GM23338 (cell line): Measurements from ENCODE around the gene SPX. TPM values are rescaled to one million over a fixed set of nuclear protein-coding genes. Genes with fewer than 3 reads are reported as not detected.

Source experiments
- ATAC-seq: fragments of 200-7000 bp; cut with Tn5 transposase; 3 replicates; pipeline ENCODE4 v1.9.1; 2020
- DNase-seq: peaks from one replicate; pipeline ENCODE4 v3.0.0-alpha.2; 2015; ENCODE audit warnings: low spot score
- H2AFZ ChIP-seq: fragments of 200-600 bp; sonication (generic); 2 replicates; pipeline ENCODE4 v1.8.0; 2016; ENCODE audit warnings: antibody characterized with exemption, mild to moderate bottlenecking, moderate library complexity
- H3F3A ChIP-seq: fragments of 200-600 bp; sonication (generic); replicated peaks from 2 replicates; pipeline ENCODE4 v1.8.0; 2017; ENCODE audit warnings: antibody characterized with exemption, mixed run types, low read depth
- H3K27ac ChIP-seq: fragments of 200-600 bp; sonication (generic); 2 replicates; pipeline ENCODE4 v1.6.1; 2016; ENCODE audit warnings: low read depth
- H3K27me3 ChIP-seq: fragments of 200-600 bp; sonication (generic); 2 replicates; pipeline ENCODE4 v1.8.0; 2016; ENCODE audit warnings: mild to moderate bottlenecking, mixed run types, moderate library complexity; ENCODE audit not compliant: insufficient read depth
- H3K36me3 ChIP-seq: fragments of 200-600 bp; sonication (generic); 2 replicates; pipeline ENCODE4 v1.8.0; 2016; ENCODE audit warnings: mild to moderate bottlenecking; ENCODE audit not compliant: insufficient read depth
- H3K4me1 ChIP-seq: fragments of 200-600 bp; sonication (generic); 2 replicates; pipeline ENCODE4 v1.8.0; 2016; ENCODE audit warnings: mild to moderate bottlenecking, moderate library complexity; ENCODE audit not compliant: insufficient read depth
- H3K4me2 ChIP-seq: fragments of 200-600 bp; sonication (generic); 2 replicates; pipeline ENCODE4 v1.7.1; 2017; ENCODE audit warnings: mixed run types
- H3K4me3 ChIP-seq: fragments of 200-600 bp; sonication (generic); 2 replicates; pipeline ENCODE4 v1.6.1; 2016; ENCODE audit warnings: mixed run types
- H3K79me2 ChIP-seq: fragments of 200-600 bp; sonication (generic); replicated peaks from 2 replicates; pipeline ENCODE4 v1.8.0; 2017; ENCODE audit warnings: mild to moderate bottlenecking; ENCODE audit not compliant: insufficient read depth
- H3K9me2 ChIP-seq: fragments of 200-600 bp; sonication (generic); 2 replicates; pipeline ENCODE4 v1.8.0; 2017; ENCODE audit not compliant: insufficient read depth
- H4K20me1 ChIP-seq: fragments of 200-600 bp; sonication (generic); replicated peaks from 2 replicates; pipeline ENCODE4 v1.8.0; 2017; ENCODE audit warnings: mild to moderate bottlenecking; ENCODE audit not compliant: insufficient read depth
- H3K27ac Mint-ChIP-seq: 2 replicates; pipeline ENCODE4 v1.8.0; 2020; ENCODE audit warnings: inconsistent platforms, mild to moderate bottlenecking, moderate library complexity, mixed read lengths
- H3K27me3 Mint-ChIP-seq: 3 replicates; pipeline ENCODE4 v1.8.0; 2022; ENCODE audit warnings: low read depth, mild to moderate bottlenecking, moderate library complexity, mixed read lengths, inconsistent platforms; ENCODE audit not compliant: insufficient read depth, poor library complexity
- H3K36me3 Mint-ChIP-seq: 3 replicates; pipeline ENCODE4 v1.8.0; 2021; ENCODE audit warnings: low read depth, mild to moderate bottlenecking, inconsistent platforms, moderate library complexity, mixed read lengths
- H3K4me1 Mint-ChIP-seq: 3 replicates; pipeline ENCODE4 v1.8.0; 2020; ENCODE audit warnings: mild to moderate bottlenecking, inconsistent platforms, mixed read lengths
- H3K4me3 Mint-ChIP-seq: 3 replicates; pipeline ENCODE4 v1.8.0; 2021; ENCODE audit warnings: moderate library complexity, mild to moderate bottlenecking, inconsistent platforms, mixed read lengths
- H3K9me3 Mint-ChIP-seq: 3 replicates; pipeline ENCODE4 v1.8.0; 2020; ENCODE audit warnings: moderate library complexity, mild to moderate bottlenecking, inconsistent platforms, mixed read lengths
- POLR2AphosphoS5 ChIP-seq: IDR thresholded peaks from 2 replicates; pipeline ENCODE4 v1.6.1; 2016; ENCODE audit warnings: antibody characterized with exemption, low read depth
- ZNF331 ChIP-seq: fragments of 250-450 bp; sonication (Bioruptor Pico); IDR thresholded peaks from 2 replicates; pipeline ENCODE4 v1.5.0; 2020; ENCODE audit warnings: low read depth, mild to moderate bottlenecking, moderate library complexity
- polyA plus RNA-seq: library from polyadenylated mRNA; unstranded; fragments of >200 nt; fragmentation: Nextera tagmentation; extraction: Ambion mirVana; gene quantifications from 2 replicates; pipeline ENCODE4 v1.2.1, GENCODE V29; 2016
- total RNA-seq: library from RNA; depleted of rRNA; stranded (reverse); fragments of >200 nt; shearing (Covaris generic); gene quantifications from 2 replicates; pipeline ENCODE4 v1.2.3, GENCODE V29; 2014; rRNA removed

The SPX gene
- total and polyA plus RNA-seq, 2 experiments from 2014 or later, result 1.3 TPM

DNA sequence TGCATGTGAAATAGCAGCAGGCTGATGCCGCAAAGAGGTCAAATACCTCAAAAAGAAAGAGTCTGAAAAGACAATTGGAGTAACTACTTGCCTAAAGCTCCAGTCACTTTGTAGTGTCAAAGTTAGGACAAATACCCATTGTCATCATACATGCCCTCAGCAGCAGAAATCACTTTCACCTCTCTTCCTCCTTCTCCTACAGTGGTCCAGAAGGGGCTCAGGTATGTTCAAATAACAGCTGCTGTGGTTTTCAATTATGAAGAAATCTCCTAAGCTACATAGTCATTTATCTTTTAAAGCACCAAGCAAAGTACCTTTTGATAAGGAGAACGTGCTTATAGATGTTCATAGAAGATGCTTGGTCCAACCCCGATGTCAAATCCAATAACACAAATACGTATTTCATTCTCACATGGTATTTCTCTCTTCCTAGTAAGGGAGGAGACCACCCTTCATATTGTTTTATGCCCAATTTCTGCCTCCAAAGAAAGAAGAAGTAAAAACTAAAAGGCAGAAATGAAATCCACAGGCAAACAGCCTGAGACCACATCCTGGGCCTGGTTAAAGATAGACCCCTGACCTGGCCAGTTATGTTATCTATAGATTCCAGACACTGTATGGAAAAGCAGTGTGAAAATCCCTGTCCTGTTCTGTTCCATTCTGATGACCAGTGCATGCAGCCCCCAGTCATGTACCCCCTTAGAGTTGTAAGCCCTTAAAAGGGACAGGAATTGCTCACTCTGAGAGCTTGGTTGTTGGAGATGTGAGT is 54.8 kb downstream of the SPX start:
- DNase-seq (no peak), ATAC-seq (no peak)
- Mint-ChIP-seq H3K9me3 (no peaks in the 10 kb centered on the region), H3K27me3 (no peaks in the 10 kb centered on the region), H3K4me3 (no peak overlapping the region), H3K4me1 (peaks cover 3% of the 10 kb centered on the region; the same call in 1 of the 3 replicates), H3K27ac (no peak overlapping the region), H3K36me3 (no peaks in the 10 kb centered on the region)
- no peaks in the 10 kb centered on the region for H4K20me1 ChIP-seq
- TF ChIP-seq ZNF331 (CRISPR knock-in tag) (no peak), POLR2AphosphoS5 (no peak)
- H3K27ac ChIP-seq, result no peak overlapping the region
- H3F3A ChIP-seq, result no peaks in the 10 kb centered on the region
- no peak overlapping the region for H3K4me2 ChIP-seq
- no peaks in the 10 kb centered on the region for H3K79me2 ChIP-seq
- H3K9me2 ChIP-seq, result no peaks in the 10 kb centered on the region; the same call in 1 of the 2 replicates
- H2AFZ ChIP-seq, result no peak overlapping the region
- H3K36me3 ChIP-seq, result no peaks in the 10 kb centered on the region
- no peaks in the 10 kb centered on the region for H3K27me3 ChIP-seq
- H3K4me1 ChIP-seq, result no peaks in the 10 kb centered on the region
- no peak overlapping the region for H3K4me3 ChIP-seq

Other genes starting within 250 kb of the SPX start
- 10.8 and 25.2 TPM in 2 replicates for gene SLCO1A2, start 191.4 kb upstream of the SPX start, total RNA-seq
- gene SLCO1A2, start 191.4 kb upstream of the SPX start, polyA plus RNA-seq, result 9.7 and 10.2 TPM in 2 replicates
- gene IAPP, start 153.4 kb upstream of the SPX start, total RNA-seq, result not detected in 2 replicates
- 0.10 and 0.32 TPM in 2 replicates for gene IAPP, start 153.4 kb upstream of the SPX start, polyA plus RNA-seq
- 3.9 and 8.7 TPM in 2 replicates for gene PYROXD1, start 88.6 kb upstream of the SPX start, total RNA-seq
- 8.1 and 10.2 TPM in 2 replicates for gene PYROXD1, start 88.6 kb upstream of the SPX start, polyA plus RNA-seq
- 45.8 and 47.2 TPM in 2 replicates for gene RECQL, start 24.7 kb upstream of the SPX start, total RNA-seq
- 17.4 and 18.9 TPM in 2 replicates for gene RECQL, start 24.7 kb upstream of the SPX start, polyA plus RNA-seq
- gene GOLT1B, start 24.5 kb upstream of the SPX start, total RNA-seq, result 39.8 and 41.7 TPM in 2 replicates
- 23.5 and 24.3 TPM in 2 replicates for gene GOLT1B, start 24.5 kb upstream of the SPX start, polyA plus RNA-seq
- gene GYS2, start 78.6 kb downstream of the SPX start, total RNA-seq, result not detected in 2 replicates
- gene GYS2, start 78.6 kb downstream of the SPX start, polyA plus RNA-seq, result not detected in 2 replicates
- 1,537 and 1,654 TPM in 2 replicates for gene LDHB, start 131.5 kb downstream of the SPX start, total RNA-seq
- 1,924 and 1,990 TPM in 2 replicates for gene LDHB, start 131.5 kb downstream of the SPX start, polyA plus RNA-seq
- gene KCNJ8, start 248.4 kb downstream of the SPX start, total RNA-seq, result 0.87 and 2.3 TPM in 2 replicates
- gene KCNJ8, start 248.4 kb downstream of the SPX start, polyA plus RNA-seq, result 0.82 and 1.0 TPM in 2 replicates